ENCODE data around the gene LRRC32. TPM values are rescaled to one million over a fixed set of nuclear protein-coding genes. Genes with fewer than 3 reads are reported as not detected.

Gene LRRC32
- total and polyA plus RNA-seq, 8 donors, result 14.0 to 270 (median 23.9) TPM

DNA sequence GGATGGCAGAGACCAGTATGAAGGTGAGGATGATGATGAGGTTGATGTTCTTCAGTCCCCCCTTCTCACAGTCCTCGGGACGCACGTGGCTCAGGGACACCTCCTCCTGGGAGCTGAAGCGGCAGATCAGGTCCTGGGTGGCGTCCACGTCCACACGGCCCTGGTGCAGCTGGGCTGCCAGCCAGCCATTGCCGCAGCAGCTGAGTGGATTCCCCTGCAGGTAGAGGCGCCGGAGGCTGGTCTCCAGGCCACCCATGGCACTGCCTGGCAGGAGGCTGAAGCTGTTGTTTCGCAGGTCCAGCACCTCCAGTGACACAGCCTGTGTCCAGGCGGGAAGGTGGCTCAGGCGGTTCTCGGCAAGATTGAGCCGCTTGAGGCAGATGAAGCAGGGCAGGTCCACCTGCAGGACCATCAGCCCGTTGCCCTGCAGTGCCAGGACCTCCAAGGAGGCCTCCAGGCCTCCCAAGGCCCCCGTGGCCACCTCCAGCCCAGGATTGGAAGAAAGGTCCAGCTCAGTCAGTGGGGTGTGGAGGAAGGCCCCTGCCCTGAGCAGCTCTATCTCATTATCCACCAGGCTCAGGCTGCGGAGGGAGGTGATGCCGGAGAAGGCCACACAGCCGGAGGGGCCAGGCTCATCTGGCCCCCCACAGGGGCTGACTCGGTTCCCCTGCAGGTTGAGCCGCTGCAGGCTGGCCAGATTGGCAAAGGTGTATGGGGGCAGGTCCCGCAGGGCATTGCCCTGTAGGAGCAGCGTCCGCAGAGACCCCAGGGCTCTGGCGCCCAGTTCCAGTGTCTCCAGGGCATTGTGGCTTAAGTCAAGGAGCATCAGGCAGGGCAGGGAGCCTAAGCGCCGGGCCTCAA, 10.6 kb downstream of the LRRC32 start:
- intact Hi-C loops (cut with DNase I; ENCODE audit: low total_unique reads), result no loop called here

DNA sequence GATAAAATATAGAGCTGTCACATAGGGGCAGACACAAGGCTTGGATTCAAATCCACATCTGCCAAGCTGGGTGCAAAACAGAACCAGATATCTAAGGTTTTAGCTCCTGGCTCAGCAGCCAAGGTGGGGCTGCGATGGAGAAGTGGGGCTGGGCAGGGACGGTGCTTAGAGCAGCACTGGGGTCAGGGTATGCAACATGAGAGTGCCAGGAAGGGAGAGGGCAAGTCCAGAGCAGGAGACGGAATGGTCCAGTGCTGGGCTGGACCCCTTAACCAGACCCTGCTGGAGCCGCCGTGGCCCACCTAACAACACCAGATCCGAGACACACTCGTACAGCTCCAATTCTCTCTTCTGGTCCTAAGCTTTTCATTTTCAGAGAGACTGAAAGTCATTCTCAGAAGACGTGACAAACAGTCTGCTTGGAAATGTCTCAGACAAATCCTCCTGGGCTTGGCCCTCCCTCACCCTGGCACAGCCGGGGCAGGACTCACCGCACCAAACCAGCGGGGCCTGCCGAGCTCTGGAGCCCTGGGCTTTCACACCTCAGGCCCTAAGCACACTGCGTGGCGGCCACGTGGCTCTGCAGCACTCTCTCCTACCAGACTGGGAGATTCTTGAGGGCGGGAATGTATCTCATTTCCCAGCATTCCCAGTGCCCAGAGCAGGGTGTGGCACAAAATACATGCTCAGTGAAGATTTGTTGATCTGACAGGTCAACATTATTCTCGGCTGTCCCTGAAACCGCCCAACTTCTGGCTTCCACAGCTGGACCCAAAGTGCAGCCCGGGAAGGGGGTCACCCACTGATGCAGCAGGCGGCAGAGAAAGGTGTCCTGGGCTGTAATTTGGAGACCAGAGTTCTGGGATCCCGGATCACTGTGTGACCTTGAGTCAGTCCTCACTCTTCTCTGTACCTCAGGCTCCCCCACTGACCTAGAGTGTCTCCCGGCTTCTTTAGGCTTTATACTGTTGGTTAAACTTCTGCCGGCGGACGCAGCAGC, 11.6 kb downstream of the LRRC32 start:
- peaks cover 0 to 28% (median 25%) of the 10 kb centered on the region in 4 donors for H3K36me3 ChIP-seq
- no peak overlapping the region for H3K27ac ChIP-seq
- intact Hi-C loops (cut with DNase I; ENCODE audit: low total_unique reads), result no loop called here
- no peaks in the 10 kb centered on the region for H3K27me3 ChIP-seq
- no peak for TF ChIP-seq EP300 (IDR thresholded peaks at IDR 0.05)
- no peak for TF ChIP-seq POLR2AphosphoS5 (IDR thresholded peaks at IDR 0.05)
- no peak for TF ChIP-seq POLR2A (IDR thresholded peaks at IDR 0.05)
- no peak for TF ChIP-seq CTCF (IDR thresholded peaks at IDR 0.05)
- WGBS, 5 donors, result 80 to 88% (median 83%) methylated on average over 25 of the region's 25 CpGs
- DNase-seq, result no peak
- H3K9me3 ChIP-seq, result no peaks in the 10 kb centered on the region
- peaks cover 13 to 35% (median 24%) of the 10 kb centered on the region in 4 donors for H3K4me1 ChIP-seq
- no peak overlapping the region for H3K4me3 ChIP-seq

More for the DNA sequence above, 10.6 kb downstream of the LRRC32 start:
- Histone ChIP-seq H3K27ac (no peak overlapping the region), H3K4me1 (peaks cover 13 to 33% (median 19%) of the 10 kb centered on the region in 4 donors), H3K36me3 (peaks cover 0 to 31% (median 27%) of the 10 kb centered on the region in 4 donors), H3K27me3 (no peaks in the 10 kb centered on the region), H3K9me3 (no peaks in the 10 kb centered on the region), H3K4me3 (no peak overlapping the region)
- no peak for TF ChIP-seq CTCF (IDR thresholded peaks at IDR 0.05)
- TF ChIP-seq POLR2AphosphoS5 (IDR thresholded peaks at IDR 0.05), result no peak
- TF ChIP-seq POLR2A (IDR thresholded peaks at IDR 0.05), result no peak
- no peak for TF ChIP-seq EP300 (IDR thresholded peaks at IDR 0.05)
- 80 to 90% (median 88%) methylated on average over 15 to 28 of the region's 28 CpGs for WGBS, 5 donors
- DNase-seq, result no peak

- intact Hi-C loops (cut with DNase I; ENCODE audit: low total_unique reads), result no loop called here
- TF ChIP-seq POLR2AphosphoS5 (IDR thresholded peaks at IDR 0.05) (no peak), POLR2A (IDR thresholded peaks at IDR 0.05) (no peak), CTCF (IDR thresholded peaks at IDR 0.05) (no peak), EP300 (IDR thresholded peaks at IDR 0.05) (no peak)
- no peak for DNase-seq
- Histone ChIP-seq H3K27me3 (no peaks in the 10 kb centered on the region), H3K27ac (no peak overlapping the region), H3K9me3 (no peaks in the 10 kb centered on the region), H3K4me1 (peaks cover 13 to 39% (median 28%) of the 10 kb centered on the region in 4 donors), H3K36me3 (peaks cover 0 to 23% (median 22%) of the 10 kb centered on the region in 4 donors), H3K4me3 (no peak overlapping the region)
- WGBS, 5 donors, result 59 to 74% (median 61%) methylated on average over 3 of the region's 3 CpGs
These were observed 12.3 kb downstream of the LRRC32 start for GRCh38 chr11:76658231-76658630.

All from stomach (tissue), 9 donors.